HG02981 (cell line): ENCODE measurements around the gene PLSCR3.
"Not testable (repeated sequence)": the region's sequence is repeated elsewhere in the genome, so short reads cannot be mapped to it uniquely, and the experiment has no call there.

Experiments used
- ATAC-seq: cut with Tn5 transposase; IDR thresholded peaks from one replicate; pipeline ENCODE4 v1.9.1; 2021; ENCODE audit warnings: mild to moderate bottlenecking, moderate library complexity; ENCODE audit not compliant: unreplicated experiment

The PLSCR3 gene

GRCh38 chr17:7382901-7383300, 11.4 kb downstream of the PLSCR3 start:
- ATAC-seq, result no peak

GRCh38 chr17:7380855-7381683, 13.3 kb downstream of the PLSCR3 start, which contains the start of gene TNK1:
Gene TNK1, plus strand, starts transcription at chr17:7381089. Its CDS starts 1,838 bp downstream, at chr17:7382927.
- no peak for ATAC-seq

- no peak for ATAC-seq
Observed at GRCh38 chr17:7380321-7380720, 14.0 kb downstream of the PLSCR3 start.

- no peak for ATAC-seq
Observed at GRCh38 chr17:7379134-7379533, 15.2 kb downstream of the PLSCR3 start.

GRCh38 chr17:7374353-7374752, 20.0 kb downstream of the PLSCR3 start:
- no peak for ATAC-seq

GRCh38 chr17:7370853-7371252, 23.5 kb downstream of the PLSCR3 start:
- ATAC-seq, result no peak

- ATAC-seq, result no peak
Observed at GRCh38 chr17:7369825-7370224, 24.5 kb downstream of the PLSCR3 start.

- not testable (repeated sequence) for ATAC-seq
Observed at GRCh38 chr17:7368599-7368994, 25.7 kb downstream of the PLSCR3 start.

- no peak for ATAC-seq
Observed at GRCh38 chr17:7367918-7368598, 26.3 kb downstream of the PLSCR3 start.

GRCh38 chr17:7367083-7367482, 27.2 kb downstream of the PLSCR3 start:
- no peak for ATAC-seq

GRCh38 chr17:7365963-7366362, 28.4 kb downstream of the PLSCR3 start:
- not testable (repeated sequence) for ATAC-seq

GRCh38 chr17:7363311-7363710, 31.0 kb downstream of the PLSCR3 start:
- ATAC-seq, result no peak

- ATAC-seq, result no peak
Observed at GRCh38 chr17:7361906-7362305, 32.4 kb downstream of the PLSCR3 start.

- no peak for ATAC-seq
Observed at GRCh38 chr17:7357381-7357780, 36.9 kb downstream of the PLSCR3 start.

- ATAC-seq, result no peak
Observed at GRCh38 chr17:7356756-7357155, 37.6 kb downstream of the PLSCR3 start.

GRCh38 chr17:7356072-7356549, 38.2 kb downstream of the PLSCR3 start:
- ATAC-seq, result no peak

GRCh38 chr17:7355573-7355972, 38.8 kb downstream of the PLSCR3 start:
- ATAC-seq, result no peak

GRCh38 chr17:7355053-7355452, 39.3 kb downstream of the PLSCR3 start, which contains the start of gene TMEM95:
Gene TMEM95, plus strand, starts transcription at chr17:7355156. Its CDS starts 49 bp downstream, at chr17:7355205.
- ATAC-seq, result no peak

GRCh38 chr17:7354262-7354843, 40.0 kb downstream of the PLSCR3 start:
- no peak for ATAC-seq

- no peak for ATAC-seq
Observed at GRCh38 chr17:7352910-7353635, 41.3 kb downstream of the PLSCR3 start.

- ATAC-seq, result no peak
Observed at GRCh38 chr17:7352503-7352889, 41.8 kb downstream of the PLSCR3 start.
